ENCODE data around the gene BTBD18. TPM values are rescaled to one million over a fixed set of nuclear protein-coding genes. Genes with fewer than 3 reads are reported as not detected.

Gene BTBD18
- total and polyA plus RNA-seq, 4 donors, result not detected

- ATAC-seq (ENCODE audit: insufficient read depth, low FRiP score), result no peak
- no peak for DNase-seq
- no peak overlapping the region for H3K27ac ChIP-seq (ENCODE audit: low read depth in 1 of 2, low read length in 1 of 2)
- H3K36me3 ChIP-seq (ENCODE audit: control insufficient read depth in 4 of 4, insufficient read depth in 4 of 4, low read length in 4 of 4), result peaks cover 13 to 20% (median 18%) of the 10 kb centered on the region in 4 donors
- H3K9me3 ChIP-seq (ENCODE audit: control insufficient read depth in 4 of 4, insufficient read depth in 3 of 4, low read length in 3 of 4), result no peaks in the 10 kb centered on the region
- WGBS, 2 donors, result 92% methylated on average over 6 of the region's 6 CpGs
- H3K27me3 ChIP-seq (ENCODE audit: control insufficient read depth in 3 of 3, insufficient read depth in 3 of 3, low read length in 2 of 3), result no peaks in the 10 kb centered on the region
- no peak overlapping the region for H3K9ac ChIP-seq (ENCODE audit: insufficient read depth in 1 of 2, low read length in 2 of 2)
- H3K4me3 ChIP-seq, result no peak overlapping the region
- no peak for TF ChIP-seq CTCF (IDR thresholded peaks at IDR 0.05; ENCODE audit: control extremely low read depth, extremely low read depth)
- peaks cover 0 to under 1% (median 0%) of the 10 kb centered on the region in 5 donors for H3K4me1 ChIP-seq (ENCODE audit: control insufficient read depth in 5 of 5, insufficient read depth in 5 of 5, low read length in 5 of 5)
Measured at GRCh38 chr11:57704932-57705331, 46.7 kb downstream of the BTBD18 start.

- no peak overlapping the region for H3K4me3 ChIP-seq
- H3K9me3 ChIP-seq (ENCODE audit: control insufficient read depth in 4 of 4, insufficient read depth in 3 of 4, low read length in 3 of 4), result no peaks in the 10 kb centered on the region
- H3K4me1 ChIP-seq (ENCODE audit: control insufficient read depth in 5 of 5, insufficient read depth in 5 of 5, low read length in 5 of 5), result no peaks in the 10 kb centered on the region
- no peak for DNase-seq
- no peak overlapping the region for H3K27ac ChIP-seq (ENCODE audit: low read depth in 1 of 2, low read length in 1 of 2)
- no peaks in the 10 kb centered on the region for H3K27me3 ChIP-seq (ENCODE audit: control insufficient read depth in 3 of 3, insufficient read depth in 3 of 3, low read length in 2 of 3)
- peaks cover 21 to 30% (median 26%) of the 10 kb centered on the region in 4 donors for H3K36me3 ChIP-seq (ENCODE audit: control insufficient read depth in 4 of 4, insufficient read depth in 4 of 4, low read length in 4 of 4)
- H3K9ac ChIP-seq (ENCODE audit: insufficient read depth in 1 of 2, low read length in 2 of 2), result no peak overlapping the region
- no peak for ATAC-seq (ENCODE audit: insufficient read depth, low FRiP score)
- WGBS, 2 donors, result 94 to 97% methylated on average over 4 of the region's 4 CpGs
- TF ChIP-seq CTCF (IDR thresholded peaks at IDR 0.05; ENCODE audit: control extremely low read depth, extremely low read depth), result no peak
Measured at GRCh38 chr11:57703341-57703740, 48.3 kb downstream of the BTBD18 start.

- DNase-seq, result no peak
- H3K4me1 ChIP-seq (ENCODE audit: control insufficient read depth in 5 of 5, insufficient read depth in 5 of 5, low read length in 5 of 5), result no peaks in the 10 kb centered on the region
- no peak overlapping the region for H3K4me3 ChIP-seq
- H3K27ac ChIP-seq (ENCODE audit: low read depth in 1 of 2, low read length in 1 of 2), result no peak overlapping the region
- no peaks in the 10 kb centered on the region for H3K27me3 ChIP-seq (ENCODE audit: control insufficient read depth in 3 of 3, insufficient read depth in 3 of 3, low read length in 2 of 3)
- TF ChIP-seq CTCF (IDR thresholded peaks at IDR 0.05; ENCODE audit: control extremely low read depth, extremely low read depth), result no peak
- ATAC-seq (ENCODE audit: insufficient read depth, low FRiP score), result no peak
- 76 to 81% methylated on average over 3 of the region's 3 CpGs for WGBS, 2 donors
- H3K9ac ChIP-seq (ENCODE audit: insufficient read depth in 1 of 2, low read length in 2 of 2), result no peak overlapping the region
- peaks cover 30 to 49% (median 36%) of the 10 kb centered on the region in 4 donors for H3K36me3 ChIP-seq (ENCODE audit: control insufficient read depth in 4 of 4, insufficient read depth in 4 of 4, low read length in 4 of 4)
- no peaks in the 10 kb centered on the region for H3K9me3 ChIP-seq (ENCODE audit: control insufficient read depth in 4 of 4, insufficient read depth in 3 of 4, low read length in 3 of 4)
Measured at GRCh38 chr11:57700425-57700824, 51.2 kb downstream of the BTBD18 start.

- 89 to 90% methylated on average over 10 of the region's 10 CpGs for WGBS, 2 donors
- Histone ChIP-seq H3K4me3 (no peak overlapping the region), H3K9me3 (ENCODE audit: control insufficient read depth in 4 of 4, insufficient read depth in 3 of 4, low read length in 3 of 4) (no peaks in the 10 kb centered on the region), H3K36me3 (ENCODE audit: control insufficient read depth in 4 of 4, insufficient read depth in 4 of 4, low read length in 4 of 4) (peaks cover 31 to 49% (median 37%) of the 10 kb centered on the region in 4 donors), H3K27ac (ENCODE audit: low read depth in 1 of 2, low read length in 1 of 2) (no peak overlapping the region), H3K27me3 (ENCODE audit: control insufficient read depth in 3 of 3, insufficient read depth in 3 of 3, low read length in 2 of 3) (no peaks in the 10 kb centered on the region), H3K4me1 (ENCODE audit: control insufficient read depth in 5 of 5, insufficient read depth in 5 of 5, low read length in 5 of 5) (no peaks in the 10 kb centered on the region), H3K9ac (ENCODE audit: insufficient read depth in 1 of 2, low read length in 2 of 2) (no peak overlapping the region)
- DNase-seq (no peak), ATAC-seq (ENCODE audit: insufficient read depth, low FRiP score) (no peak)
- no peak for TF ChIP-seq CTCF (IDR thresholded peaks at IDR 0.05; ENCODE audit: control extremely low read depth, extremely low read depth)
Measured at GRCh38 chr11:57699813-57700212, 51.8 kb downstream of the BTBD18 start.

Data from lung (tissue), 12 donors.